SK-MEL-5 (cell line): ENCODE measurements around the gene LMF2. TPM values are rescaled to one million over a fixed set of nuclear protein-coding genes. Genes with fewer than 3 reads are reported as not detected.
"Not testable (repeated sequence)": the region's sequence is repeated elsewhere in the genome, so short reads cannot be mapped to it uniquely, and the experiment has no call there.

Source experiments
- DNase-seq: peaks from one replicate; pipeline ENCODE4 v3.0.0-alpha.2; 2016; ENCODE audit warnings: low read depth, low spot score
- in situ Hi-C: cut with HindIII; loops from 2 replicates; pipeline ENCODE4 v1.10.0; 2016; ENCODE audit warnings: low sequenced_read_pairs, high pct_unique_total_duplicates, low pct_unique_long_range_greater_than_20kb
- total RNA-seq: library from RNA; depleted of rRNA; stranded (reverse); fragments of >200 nt; shearing (Covaris generic); gene quantifications from 2 replicates; pipeline ENCODE4 v1.2.3, GENCODE V29; 2014

Gene LMF2
- total RNA-seq, 1 experiment from 2014 or later, result 26.3 TPM

DNA sequence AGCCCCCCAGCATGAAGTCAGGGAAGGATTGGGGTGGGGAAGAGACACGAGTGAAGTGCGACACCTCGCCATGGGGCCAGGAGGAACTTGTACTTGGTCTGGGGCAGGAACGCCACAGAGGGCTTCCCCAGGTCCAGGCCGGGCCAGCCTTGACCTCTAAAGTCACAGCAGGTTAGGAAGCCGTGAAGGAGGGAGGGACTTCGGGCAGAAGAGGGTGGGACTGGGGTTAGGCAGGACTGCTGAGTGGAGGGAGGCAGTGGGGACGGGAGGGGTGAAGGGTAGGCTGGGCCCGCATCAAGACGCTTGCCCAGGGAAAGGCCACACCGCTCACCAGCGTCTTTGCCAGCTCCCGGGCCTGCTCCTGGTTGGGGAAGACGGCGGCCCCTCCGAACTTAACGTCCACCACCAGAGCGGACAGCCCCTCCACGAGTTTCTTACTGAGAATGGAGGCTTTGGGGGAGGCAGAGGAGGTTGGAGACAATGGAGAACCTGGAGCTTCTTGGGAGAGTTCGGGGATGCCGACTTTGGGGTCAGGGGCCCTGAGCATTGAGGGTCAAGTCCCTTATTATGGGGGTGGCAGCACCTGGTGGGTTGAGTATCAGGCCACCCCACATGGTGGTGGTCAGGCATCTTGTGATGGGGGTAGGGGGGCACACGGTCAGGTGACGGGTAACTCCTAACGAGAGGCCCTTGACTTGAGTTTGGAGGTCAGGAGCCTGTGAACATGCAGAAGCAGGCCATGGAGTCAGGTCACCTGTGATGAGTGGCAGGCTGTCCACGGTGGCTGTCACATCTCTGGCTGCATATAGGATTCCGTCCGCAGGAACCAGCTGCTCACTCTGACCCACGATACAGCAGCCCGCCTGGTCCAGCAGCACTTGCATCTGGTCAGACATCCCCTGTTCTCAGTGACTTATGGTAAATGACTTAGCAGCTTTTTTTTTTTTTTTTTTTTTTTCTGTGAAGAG, 19.6 kb upstream of the LMF2 start:
- in situ Hi-C loops, result no loop called here
- peak; percentile 80 for DNase-seq

DNA sequence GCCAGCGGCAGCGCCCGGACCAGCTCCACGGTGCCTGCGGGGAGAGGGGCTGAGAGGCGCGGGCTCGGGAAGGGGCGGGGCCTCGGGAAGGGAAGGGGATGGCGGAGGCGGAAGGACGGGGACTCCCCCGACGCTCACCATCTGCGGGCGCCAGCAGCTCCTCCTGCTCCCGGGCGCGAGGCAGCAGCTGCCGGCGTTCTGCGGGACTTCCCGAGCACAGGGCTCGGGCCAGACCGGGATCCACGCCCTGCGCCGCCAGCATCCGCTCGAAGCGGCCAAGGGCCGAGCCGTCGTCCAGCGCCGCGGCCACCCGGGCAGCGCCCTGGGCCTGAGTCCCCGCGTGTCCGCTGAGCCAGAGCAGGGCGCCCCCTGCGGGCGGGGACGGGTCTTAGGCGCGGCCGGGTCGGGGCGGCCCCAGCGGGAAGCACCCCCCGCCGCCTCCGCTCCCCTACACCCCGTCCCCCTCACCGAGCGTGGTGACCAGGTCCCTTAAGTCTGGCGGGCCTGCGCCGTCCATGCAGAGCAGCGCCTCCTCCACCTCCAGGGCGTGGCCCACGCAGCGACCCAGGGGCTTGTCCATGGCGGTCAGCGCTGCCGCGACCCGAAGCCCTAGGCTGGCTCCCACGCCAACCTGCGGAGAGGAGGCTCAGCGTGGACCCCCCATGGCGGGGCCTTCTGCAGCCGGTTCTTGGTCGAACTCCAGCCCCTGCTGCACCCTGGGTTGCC, 18.8 kb upstream of the LMF2 start:
- in situ Hi-C loops, result no loop called here
- peak; percentile 76 for DNase-seq

DNA sequence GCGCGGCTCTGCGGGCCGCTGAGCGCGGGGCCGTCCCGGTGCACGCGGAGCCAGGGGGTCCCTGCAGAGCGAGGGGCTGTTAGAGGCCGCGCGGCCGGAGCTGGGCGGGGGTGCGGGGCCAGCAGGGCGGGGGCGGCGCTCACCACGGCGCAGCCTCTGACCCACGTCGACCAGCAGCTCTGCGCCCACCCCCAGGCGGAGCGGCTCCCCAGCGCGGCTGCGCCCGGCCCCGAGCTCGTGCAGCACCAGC, 18.3 kb upstream of the LMF2 start:
- in situ Hi-C loops, result no loop called here
- no peak for DNase-seq

DNA sequence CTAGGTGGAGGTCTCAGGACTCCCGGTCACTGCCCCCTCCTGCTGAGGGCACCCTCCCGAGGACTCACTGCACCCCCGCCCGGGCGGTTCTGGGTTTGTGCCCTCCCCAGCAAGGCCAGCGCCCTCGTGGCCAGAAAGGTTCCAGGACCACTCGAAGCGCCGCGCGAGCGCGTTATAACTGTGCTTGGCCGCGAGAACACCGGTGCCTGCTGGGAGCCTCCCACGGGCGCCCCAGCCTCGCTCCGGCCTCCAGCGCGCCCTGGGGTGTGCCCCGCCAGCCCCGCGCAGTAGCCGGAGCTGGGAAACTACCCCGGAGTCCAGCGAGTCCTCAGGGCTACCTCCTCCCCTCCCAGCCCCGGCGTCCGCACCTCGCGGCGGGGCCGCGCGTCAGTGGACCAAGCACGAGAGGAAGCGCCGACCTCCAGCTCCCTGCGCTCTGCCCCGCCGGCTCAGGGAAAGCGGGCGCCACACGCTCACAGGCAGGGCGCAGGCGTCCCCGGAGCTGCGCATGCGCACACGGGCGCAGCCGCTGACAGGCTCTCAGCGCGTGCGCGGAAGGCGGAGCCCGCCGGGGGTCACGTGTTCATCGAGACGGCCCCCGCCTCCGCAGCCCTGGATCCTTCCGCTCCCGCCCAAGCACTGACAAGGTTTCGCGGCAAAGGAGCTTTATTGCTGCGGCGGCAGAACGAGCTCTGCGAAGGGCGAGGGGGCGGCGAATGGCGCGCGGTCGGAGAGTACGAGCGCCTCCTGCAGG, 17.8 kb upstream of the LMF2 start, which contains the start of gene SCO2:
Gene SCO2, minus strand, starts transcription at position 495 of the 754 bp plus-strand sequence. CDS start 1,187 bp downstream, outside the sequence.
- DNase-seq, result peak; percentile 96
- in situ Hi-C loops, result no loop called here

DNA sequence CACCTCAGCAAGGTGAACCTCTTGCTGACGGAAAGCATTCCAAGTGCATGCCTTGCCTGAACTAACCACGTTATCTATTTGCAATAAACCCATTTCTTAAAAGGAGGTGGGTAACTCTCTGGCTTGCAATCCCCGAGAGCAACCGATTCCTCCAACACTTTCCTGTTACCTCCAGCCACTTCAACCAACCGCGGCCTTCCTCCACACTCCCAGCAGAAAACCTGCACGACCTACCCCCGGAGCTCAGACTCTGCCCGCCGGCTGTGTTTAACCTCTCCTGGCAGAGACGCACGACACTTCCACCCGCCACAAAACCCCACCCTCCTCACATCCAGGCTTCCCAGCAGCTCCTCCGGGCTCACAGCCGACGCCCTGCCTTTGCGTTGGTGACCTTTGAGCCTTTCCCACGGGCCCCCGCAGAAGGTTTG, 17.2 kb upstream of the LMF2 start:
- DNase-seq, result no peak
- in situ Hi-C loops, result no loop called here

DNA sequence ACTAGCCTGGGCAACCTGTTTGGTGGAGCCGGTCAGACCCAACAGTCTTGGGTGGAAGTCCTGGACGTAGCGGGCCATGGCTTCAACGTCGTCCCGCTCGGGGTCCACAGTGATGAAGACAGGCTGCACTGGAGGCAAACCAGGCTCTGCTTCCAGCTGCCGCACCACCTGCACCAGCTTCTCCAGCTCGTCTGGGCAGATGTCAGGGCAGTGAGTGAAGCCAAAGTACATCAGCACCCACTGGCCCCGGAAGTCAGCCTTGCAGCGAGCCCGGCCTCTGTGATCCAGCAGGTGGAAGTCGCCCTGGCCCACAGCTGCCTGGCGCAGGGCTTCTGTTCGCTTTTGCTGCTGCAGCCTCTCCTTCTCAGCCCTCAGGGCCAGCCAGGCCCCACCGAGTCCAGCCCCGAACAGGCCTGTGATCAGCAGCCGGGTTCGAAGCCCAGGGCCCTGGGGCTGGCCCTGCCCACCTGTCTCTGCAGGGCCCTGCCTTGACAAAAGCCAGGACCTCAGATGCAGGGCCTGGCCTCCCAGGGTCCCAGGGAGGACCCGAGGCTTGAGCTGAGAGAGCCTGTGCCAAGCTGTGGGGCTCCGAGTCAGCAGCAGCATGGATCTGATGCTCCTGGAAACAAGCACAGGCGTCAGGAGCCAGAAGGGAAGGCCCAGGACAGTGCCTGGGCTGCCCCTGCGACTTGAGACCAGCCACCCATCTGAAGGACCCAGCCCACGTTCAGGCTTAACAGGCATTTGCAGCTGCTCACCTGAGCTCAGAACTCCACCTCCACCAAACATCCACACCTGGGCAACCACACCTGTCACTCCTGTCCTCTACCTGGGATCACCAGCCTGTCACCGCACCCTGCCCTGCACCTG, 16.5 kb upstream of the LMF2 start:
- DNase-seq, result no peak

DNA sequence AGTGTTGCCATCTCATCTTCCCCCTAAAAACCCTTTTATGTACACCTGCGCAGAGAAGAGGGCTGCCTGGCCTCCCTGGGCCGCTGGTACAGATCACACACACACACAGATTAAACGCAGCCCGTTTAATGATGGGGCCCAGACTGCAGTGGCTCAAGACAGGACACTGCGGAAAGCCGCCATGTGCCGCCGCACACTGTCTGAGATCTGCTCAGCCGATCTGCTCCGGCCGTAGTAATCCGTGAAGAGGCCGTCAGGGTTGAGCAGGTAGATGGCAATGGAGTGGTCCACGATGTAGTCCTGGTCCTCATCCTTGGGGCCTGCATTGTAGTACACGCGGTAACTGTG, 15.9 kb upstream of the LMF2 start:
- in situ Hi-C loops, result no loop called here

More for the DNA sequence above, 16.5 kb upstream of the LMF2 start:
- in situ Hi-C loops, result no loop called here

DNA sequence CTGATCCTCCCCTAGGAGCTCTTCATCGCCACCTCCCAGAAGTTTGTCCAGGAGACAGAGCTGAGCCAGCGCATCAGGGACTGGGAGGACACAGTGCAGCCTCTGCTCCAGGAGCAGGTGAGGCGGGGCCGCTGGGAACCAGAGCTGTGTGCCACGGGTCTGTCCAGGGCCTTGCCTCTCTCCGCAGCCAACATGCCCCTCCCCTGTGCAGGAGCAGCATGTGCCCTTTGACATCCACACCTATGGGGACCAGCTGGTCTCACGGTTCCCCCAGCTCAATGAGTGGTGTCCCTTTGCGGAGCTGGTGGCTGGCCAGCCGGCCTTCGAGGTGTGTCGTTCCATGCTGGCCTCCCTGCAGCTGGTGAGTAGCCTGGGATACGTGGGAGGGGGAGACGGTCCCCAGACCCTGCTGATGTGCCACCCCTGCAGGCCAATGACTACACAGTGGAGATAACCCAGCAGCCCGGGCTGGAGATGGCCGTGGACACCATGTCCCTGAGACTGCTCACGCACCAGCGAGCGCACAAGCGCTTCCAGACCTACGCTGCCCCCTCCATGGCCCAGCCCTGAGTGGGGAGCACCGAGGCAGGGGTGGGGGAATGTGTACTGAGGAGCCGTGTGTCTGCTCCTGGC, 15.4 kb upstream of the LMF2 start:
- no peak for DNase-seq
- in situ Hi-C loops, result no loop called here

More for the DNA sequence above, 15.9 kb upstream of the LMF2 start:
- DNase-seq, result no peak

DNA sequence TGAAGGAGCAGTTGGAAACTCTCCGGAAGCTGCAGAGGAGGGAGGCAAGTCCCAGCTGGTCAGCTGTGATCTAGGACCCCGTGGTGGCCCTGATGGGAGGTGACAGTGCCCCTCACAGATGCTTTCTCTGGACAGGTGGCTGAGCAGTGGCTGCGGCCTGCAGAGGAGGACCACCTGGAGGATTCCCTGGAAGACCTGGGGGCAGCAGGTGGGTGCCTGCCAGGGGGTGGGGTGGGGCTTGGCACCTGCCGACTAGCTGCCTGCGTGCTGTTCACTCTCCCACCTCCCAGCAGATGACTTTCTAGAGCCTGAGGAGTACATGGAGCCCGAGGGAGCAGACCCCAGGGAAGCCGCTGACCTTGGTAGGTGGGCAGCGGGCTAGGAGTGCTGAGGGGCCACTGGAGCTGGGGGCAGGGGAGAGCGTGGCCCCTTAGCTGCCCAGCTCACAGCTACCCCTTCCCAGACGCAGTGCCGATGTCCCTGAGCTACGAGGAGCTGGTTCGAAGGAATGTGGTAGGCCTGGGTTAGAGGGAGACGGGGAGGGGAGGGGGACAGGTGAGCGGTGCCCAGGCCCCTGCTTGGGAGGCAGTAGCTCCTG, 14.8 kb upstream of the LMF2 start:
- no peak for DNase-seq
- in situ Hi-C loops, result no loop called here

DNA sequence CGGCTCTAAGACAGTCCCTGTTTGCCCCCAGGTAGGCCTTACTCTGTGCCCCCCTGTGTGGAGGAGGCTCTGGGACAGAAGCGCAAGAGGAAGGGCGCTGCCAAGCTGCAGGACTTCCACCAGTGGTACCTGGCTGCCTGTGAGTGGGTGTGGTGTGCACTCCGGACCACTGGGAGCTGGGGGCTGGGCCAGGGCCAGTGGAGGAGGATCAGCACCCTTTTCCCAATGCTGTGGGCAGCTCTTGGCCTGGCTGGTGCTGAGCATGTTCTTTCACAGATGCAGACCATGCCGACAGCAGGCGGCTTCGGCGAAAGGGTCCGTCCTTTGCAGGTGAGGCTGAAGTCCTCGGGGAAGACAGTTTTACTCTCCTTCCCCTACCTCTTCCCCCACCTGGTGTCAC, 14.2 kb upstream of the LMF2 start:
- in situ Hi-C loops, result no loop called here
- DNase-seq, result no peak

DNA sequence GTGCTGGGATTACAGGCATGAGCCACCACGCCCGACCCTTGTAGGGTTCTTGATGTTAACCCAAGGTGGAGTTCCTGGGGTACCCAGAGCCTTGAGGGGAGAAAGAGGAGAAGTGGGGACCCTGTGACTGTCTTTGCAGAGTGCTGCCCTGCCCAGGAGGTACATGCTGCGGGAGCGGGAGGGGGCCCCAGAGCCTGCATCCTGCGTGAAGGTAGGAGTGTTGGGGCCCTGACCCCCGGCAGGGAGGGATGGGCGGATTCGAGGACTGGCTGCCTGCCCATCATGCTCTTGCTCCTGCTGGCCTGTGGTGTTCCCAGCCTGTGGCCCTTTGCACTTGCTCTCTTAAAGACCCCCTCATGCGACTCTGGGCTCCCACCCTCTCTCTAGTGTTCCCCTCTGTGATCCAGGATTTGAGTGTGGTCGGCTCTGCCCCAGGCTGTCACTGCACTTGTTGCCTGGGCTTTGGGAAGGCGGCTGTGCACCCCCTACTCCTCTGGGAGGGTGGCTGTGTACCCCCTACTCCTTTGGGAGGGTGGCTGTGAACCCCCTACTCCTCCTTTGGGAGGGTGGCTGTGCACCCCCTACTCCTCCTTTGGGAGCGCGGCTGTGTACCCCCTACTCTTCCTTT, 13.4 kb upstream of the LMF2 start:
- in situ Hi-C loops, result no loop called here
- DNase-seq, result no peak

DNA sequence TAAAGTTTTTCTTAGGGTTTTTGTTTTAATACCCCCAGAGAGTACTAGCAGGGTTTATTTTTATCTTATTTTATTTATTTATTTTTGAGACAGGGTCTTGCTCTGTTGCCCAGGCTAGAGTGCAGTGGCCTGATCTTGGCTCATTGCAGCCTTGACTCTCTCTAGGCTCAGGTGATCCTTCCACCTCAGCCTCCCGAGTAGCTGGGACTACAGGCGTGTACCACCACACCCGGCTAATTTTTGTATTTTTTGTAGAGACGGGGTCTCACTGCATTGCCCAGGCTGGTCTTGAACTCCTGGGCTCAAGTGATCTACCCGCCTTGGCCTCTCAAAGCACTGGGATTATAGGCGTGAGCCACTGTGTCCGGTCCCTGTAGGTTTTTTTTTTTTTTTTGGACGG, 12.7 kb upstream of the LMF2 start:
- DNase-seq, in situ Hi-C loops: not testable (repeated sequence)

DNA sequence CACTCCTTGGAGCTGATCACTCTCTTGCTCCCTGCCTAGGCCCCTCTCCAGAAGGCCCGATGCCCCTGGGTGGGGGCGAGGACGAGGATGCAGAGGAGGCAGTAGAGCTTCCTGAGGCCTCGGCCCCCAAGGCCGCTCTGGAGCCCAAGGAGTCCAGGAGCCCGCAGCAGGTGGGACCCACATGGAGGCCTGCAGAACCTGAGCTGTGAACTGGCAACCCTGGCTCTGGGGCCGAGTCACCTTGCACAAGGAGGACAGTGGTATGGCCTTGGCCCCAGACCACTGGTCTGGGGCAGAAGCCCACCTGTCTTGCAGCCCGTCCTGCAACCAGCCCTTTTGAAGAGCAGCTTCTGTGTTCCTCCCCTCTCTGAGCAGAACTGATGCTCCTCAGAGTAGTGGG, 11.6 kb upstream of the LMF2 start:
- in situ Hi-C loops, result no loop called here
- DNase-seq, result no peak

DNA sequence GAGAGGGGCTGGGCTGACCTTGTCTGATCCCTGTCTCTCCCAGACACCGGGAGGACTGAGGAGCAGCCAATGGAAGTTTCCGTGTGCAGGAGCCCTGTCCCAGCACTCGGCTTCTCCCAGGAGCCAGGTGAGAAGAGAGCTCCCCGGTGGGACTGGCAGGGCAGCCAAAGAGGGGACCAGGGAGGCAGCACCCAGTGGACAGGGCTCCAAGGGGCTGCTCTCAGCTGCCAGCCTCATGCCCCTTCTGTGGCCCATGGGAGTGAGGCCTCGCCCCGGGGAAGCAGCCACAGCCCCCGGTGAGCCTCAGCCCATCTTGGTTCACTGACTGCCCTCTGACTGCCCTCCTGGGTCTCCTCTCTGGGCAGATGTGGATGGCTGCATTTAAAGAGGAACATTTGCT, 11.1 kb upstream of the LMF2 start:
- in situ Hi-C loops, result no loop called here
- no peak for DNase-seq

DNA sequence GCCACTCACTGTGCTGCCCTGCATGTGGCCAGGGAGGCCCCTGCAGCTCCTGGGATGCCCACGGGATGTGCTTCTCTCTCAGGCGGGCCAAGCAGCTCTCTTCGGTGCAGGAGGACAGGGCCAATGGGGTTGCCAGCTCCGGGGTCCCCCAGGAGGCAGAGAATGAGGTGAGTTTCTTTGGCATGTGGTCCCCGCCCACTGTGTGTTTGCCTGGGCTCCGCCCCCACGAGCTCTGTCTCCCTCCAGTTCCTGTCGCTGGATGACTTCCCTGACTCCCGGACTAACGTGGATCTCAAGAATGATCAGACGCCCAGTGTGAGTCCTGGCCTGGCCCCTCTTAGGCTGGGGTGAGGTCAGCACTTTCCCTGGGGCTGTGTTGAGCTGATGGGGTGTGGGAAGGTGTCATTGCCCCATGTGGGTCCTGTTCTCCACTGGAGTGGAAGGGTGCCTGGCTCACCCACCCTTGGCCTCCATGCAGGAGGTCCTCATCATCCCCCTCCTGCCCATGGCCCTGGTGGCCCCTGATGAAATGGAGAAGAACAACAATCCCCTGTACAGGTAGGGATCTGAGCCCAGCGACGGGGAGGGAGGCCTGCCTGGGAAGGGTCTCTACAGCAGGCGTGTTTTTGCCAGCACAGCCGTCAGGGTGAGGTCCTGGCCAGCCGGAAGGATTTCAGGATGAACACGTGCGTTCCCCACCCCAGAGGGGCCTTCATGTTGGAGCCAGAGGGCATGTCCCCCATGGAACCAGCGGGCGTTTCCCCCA, 10.2 kb upstream of the LMF2 start:
- no peak for DNase-seq
- in situ Hi-C loops, result no loop called here

DNA sequence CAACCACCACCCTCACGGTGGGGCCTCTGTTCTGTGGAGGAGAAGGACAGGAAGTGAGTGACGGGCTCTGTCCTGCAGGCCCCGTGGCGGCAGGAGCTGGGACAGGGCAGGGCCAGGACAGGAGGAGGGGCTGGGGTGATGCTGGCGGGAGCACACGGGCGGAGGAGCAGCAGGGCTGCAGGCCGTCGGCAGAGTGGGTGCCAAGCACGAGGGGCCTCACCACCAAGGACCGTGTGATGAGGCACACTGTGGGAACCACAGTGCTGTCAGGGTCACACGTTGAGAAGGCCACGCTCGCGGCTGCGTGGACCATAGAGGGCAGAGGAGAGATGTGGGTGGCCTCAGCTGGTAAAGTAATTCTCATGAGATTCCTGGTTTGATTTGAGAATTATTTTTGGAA, 9.4 kb upstream of the LMF2 start:
- no peak for DNase-seq
- in situ Hi-C loops, result no loop called here
